GM10266 (cell line): ENCODE results near the gene PPP1R1A.

Source experiments
- DNase-seq: peaks from one replicate; pipeline ENCODE4 v3.0.0; 2012; ENCODE audit errors: extremely low spot score
- CTCF ChIP-seq: IDR thresholded peaks from 2 replicates; pipeline ENCODE4 v1.5.1; 2012; ENCODE audit warnings: mild to moderate bottlenecking, low read depth; ENCODE audit not compliant: control insufficient read depth, insufficient read depth; ENCODE audit errors: missing control alignments

The PPP1R1A gene

GRCh38 chr12:54538136-54538700, 50.2 kb downstream of the PPP1R1A start:
- no peak for TF ChIP-seq CTCF
- no peak for DNase-seq

- DNase-seq, result no peak
- no peak for TF ChIP-seq CTCF
Measured at GRCh38 chr12:54535474-54535873, 53.0 kb downstream of the PPP1R1A start.

GRCh38 chr12:54529581-54529980, 58.9 kb downstream of the PPP1R1A start:
- no peak for DNase-seq
- TF ChIP-seq CTCF, result no peak
